PC-3 (cell line): ENCODE data around the gene STAC3. TPM values are rescaled to one million over a fixed set of nuclear protein-coding genes. Genes with fewer than 3 reads are reported as not detected.
A peak's percentile ranks its signal among the peaks of the same experiment; 100 is the strongest.

Experiments used
- ATAC-seq: fragments of 200-7000 bp; cut with Tn5 transposase; 2 replicates; pipeline ENCODE4 v1.9.1; 2020; ENCODE audit warnings: mild to moderate bottlenecking, moderate library complexity
- BruUV-seq: library from RNA; stranded (reverse); fragments of 400-500 nt; replicated peaks from 2 replicates; lab custom pipeline; 2021; lab: Mats Ljungman, UMichigan
- CTCF ChIA-PET: fragments of 300-600 bp; sonication (Branson Sonifier 250); formaldehyde crosslinking; loops from one replicate; lab custom pipeline; 2022; ENCODE audit warnings: antibody characterized with exemption; lab: Charles Lee
- POLR2A ChIA-PET: fragments of 300-600 bp; sonication (Branson Sonifier 250); formaldehyde crosslinking; loops from one replicate; lab custom pipeline; 2022; ENCODE audit warnings: antibody characterized with exemption; ENCODE audit not compliant: unreplicated experiment; lab: Charles Lee
- DNase-seq: peaks from one replicate; pipeline ENCODE4 v3.0.0-alpha.2; 2015
- H2AFZ ChIP-seq: fragments of 300-600 bp; sonication (generic); 2 replicates; pipeline ENCODE4 v1.6.0; 2016; ENCODE audit warnings: antibody characterized with exemption, low read length
- H3F3A ChIP-seq: fragments of 300-600 bp; sonication (generic); one replicate; pipeline ENCODE4 v1.6.0; 2017; ENCODE audit warnings: antibody characterized with exemption, low read length, control low read depth, mild to moderate bottlenecking; ENCODE audit not compliant: unreplicated experiment
- H3K27ac ChIP-seq: fragments of 300-600 bp; sonication (generic); 2 replicates; pipeline ENCODE4 v1.5.1; 2016; ENCODE audit warnings: mild to moderate bottlenecking, low read length
- H3K27me3 ChIP-seq: fragments of 300-600 bp; sonication (generic); 2 replicates; pipeline ENCODE4 v1.6.1; 2016; ENCODE audit warnings: low read length, mixed read lengths
- H3K36me3 ChIP-seq: fragments of 300-600 bp; sonication (generic); 2 replicates; pipeline ENCODE4 v1.6.1; 2016; ENCODE audit warnings: low read depth, mixed run types, low read length, mixed read lengths
- H3K4me1 ChIP-seq: fragments of 300-600 bp; sonication (generic); 2 replicates; pipeline ENCODE4 v1.5.1; 2016; ENCODE audit warnings: low read length; ENCODE audit not compliant: insufficient read depth
- H3K4me2 ChIP-seq: fragments of 300-600 bp; sonication (generic); 2 replicates; pipeline ENCODE4 v1.6.0; 2016; ENCODE audit warnings: low read length
- H3K4me3 ChIP-seq: fragments of 300-600 bp; sonication (generic); 2 replicates; pipeline ENCODE4 v1.5.1; 2016; ENCODE audit warnings: mild to moderate bottlenecking, low read length, mixed read lengths
- H3K79me2 ChIP-seq: fragments of 300-600 bp; sonication (generic); 2 replicates; pipeline ENCODE4 v1.6.1; 2017; ENCODE audit warnings: low read length, mixed read lengths
- H3K9ac ChIP-seq: fragments of 300-600 bp; sonication (generic); 2 replicates; pipeline ENCODE4 v1.6.0; 2016; ENCODE audit warnings: mild to moderate bottlenecking, low read length
- H3K9me2 ChIP-seq: fragments of 300-600 bp; sonication (generic); replicated peaks from 2 replicates; pipeline ENCODE4 v1.6.1; 2016; ENCODE audit warnings: mixed run types, low read length, mixed read lengths
- H3K9me3 ChIP-seq: fragments of 300-600 bp; sonication (generic); 2 replicates; pipeline ENCODE4 v1.6.1; 2016; ENCODE audit warnings: low read length, mixed read lengths
- H4K20me1 ChIP-seq: fragments of 300-600 bp; sonication (generic); 2 replicates; pipeline ENCODE4 v1.6.1; 2016; ENCODE audit warnings: low read length, mixed read lengths
- EZH2 ChIP-seq: fragments of 300-600 bp; sonication (generic); IDR thresholded peaks from one replicate; pipeline ENCODE4 v1.6.1; 2017; ENCODE audit warnings: antibody characterized with exemption, mild to moderate bottlenecking, low read length; ENCODE audit not compliant: unreplicated experiment
- EZH2phosphoT487 ChIP-seq: fragments of 300-600 bp; sonication (generic); IDR thresholded peaks from 2 replicates; pipeline ENCODE4 v1.6.1; 2018; ENCODE audit warnings: mild to moderate bottlenecking, antibody characterized with exemption, low read length, borderline replicate concordance
- intact Hi-C: fragments of 100-400 bp; cut with micrococcal nuclease; formaldehyde crosslinking; loops from 2 replicates; pipeline ENCODE4 v1.9.0; 2023
- total RNA-seq: library from RNA; depleted of rRNA; stranded (reverse); fragments of >200 nt; gene quantifications from 2 replicates; pipeline ENCODE4 v1.2.3, GENCODE V29; 2014
- TF ChIP-seq, protein P1 (sequence below): fragments of 300-600 bp; sonication (generic); conservative IDR thresholded peaks from 2 replicates; pipeline ENCODE4 v1.5.1; 2017; ENCODE audit warnings: antibody characterized with exemption, low read depth, mild to moderate bottlenecking, low read length

STAC3 gene
- total RNA-seq, 1 experiment from 2014 or later: 1.8 TPM

DNA sequence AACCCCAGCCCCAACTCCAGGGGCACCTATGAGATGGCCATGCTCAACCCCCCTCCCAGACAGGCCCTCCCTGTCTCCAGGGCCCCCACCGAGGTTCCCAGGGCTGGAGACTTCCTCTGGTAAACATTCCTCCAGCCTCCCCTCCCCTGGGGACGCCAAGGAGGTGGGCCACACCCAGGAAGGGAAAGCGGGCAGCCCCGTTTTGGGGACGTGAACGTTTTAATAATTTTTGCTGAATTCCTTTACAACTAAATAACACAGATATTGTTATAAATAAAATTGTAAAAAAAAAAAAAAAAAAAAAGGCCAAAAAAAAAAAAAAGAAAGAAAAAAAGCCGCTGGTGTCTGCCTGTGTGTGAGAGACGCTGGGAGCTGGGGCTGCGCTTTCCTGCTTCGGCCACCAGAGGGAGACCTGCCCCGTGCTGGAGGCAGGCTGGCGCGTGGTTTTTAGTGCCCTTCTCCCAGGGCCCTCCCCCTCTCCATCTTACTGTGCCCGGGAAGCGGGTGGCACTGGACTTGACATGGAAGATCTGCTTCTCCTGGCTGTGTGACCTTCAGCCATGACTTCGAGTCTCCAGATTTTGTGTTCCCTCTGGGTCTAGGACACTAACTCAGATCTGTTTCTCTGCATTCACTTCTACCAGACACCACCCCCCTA is 37.8 kb downstream of the STAC3 start:
- Histone ChIP-seq H3K27me3 (peaks cover 19% of the 10 kb centered on the region), H3K79me2 (no peaks in the 10 kb centered on the region), H3K9me2 (no peaks in the 10 kb centered on the region), H3F3A (no peaks in the 10 kb centered on the region), H3K4me3 (no peak overlapping the region), H2AFZ (0 out of 2 replicates have a peak overlapping the region, but pooled peaks have one; percentile 11), H4K20me1 (no peaks in the 10 kb centered on the region), H3K4me2 (0 out of 2 replicates have a peak overlapping the region, but pooled peaks have one; percentile 6), H3K9ac (no peak overlapping the region), H3K36me3 (no peaks in the 10 kb centered on the region), H3K4me1 (peaks cover 30% of the 10 kb centered on the region), H3K27ac (no peak overlapping the region), H3K9me3 (no peaks in the 10 kb centered on the region)
- ChIA-PET POLR2A (no interaction called here), CTCF (interaction anchor here (0.6 to 2.5 kb wide), 8 partner anchors 17 to 240 kb away, joined by 3 to 24 read pairs (median 6); a partner anchor contains a TSS)
- ATAC-seq (peak; percentile 48), DNase-seq (peak; percentile 89)
- no peak for TF ChIP-seq EZH2phosphoT487
- TF ChIP-seq, protein P1, sequence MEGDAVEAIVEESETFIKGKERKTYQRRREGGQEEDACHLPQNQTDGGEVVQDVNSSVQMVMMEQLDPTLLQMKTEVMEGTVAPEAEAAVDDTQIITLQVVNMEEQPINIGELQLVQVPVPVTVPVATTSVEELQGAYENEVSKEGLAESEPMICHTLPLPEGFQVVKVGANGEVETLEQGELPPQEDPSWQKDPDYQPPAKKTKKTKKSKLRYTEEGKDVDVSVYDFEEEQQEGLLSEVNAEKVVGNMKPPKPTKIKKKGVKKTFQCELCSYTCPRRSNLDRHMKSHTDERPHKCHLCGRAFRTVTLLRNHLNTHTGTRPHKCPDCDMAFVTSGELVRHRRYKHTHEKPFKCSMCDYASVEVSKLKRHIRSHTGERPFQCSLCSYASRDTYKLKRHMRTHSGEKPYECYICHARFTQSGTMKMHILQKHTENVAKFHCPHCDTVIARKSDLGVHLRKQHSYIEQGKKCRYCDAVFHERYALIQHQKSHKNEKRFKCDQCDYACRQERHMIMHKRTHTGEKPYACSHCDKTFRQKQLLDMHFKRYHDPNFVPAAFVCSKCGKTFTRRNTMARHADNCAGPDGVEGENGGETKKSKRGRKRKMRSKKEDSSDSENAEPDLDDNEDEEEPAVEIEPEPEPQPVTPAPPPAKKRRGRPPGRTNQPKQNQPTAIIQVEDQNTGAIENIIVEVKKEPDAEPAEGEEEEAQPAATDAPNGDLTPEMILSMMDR: peak; percentile 81
- BruUV-seq: no TSS peak
- intact Hi-C loops: loop anchor here (1.0 kb wide), 2 partner anchors 16 to 26 kb away; partner anchors contain the start of gene SHMT2

DNA sequence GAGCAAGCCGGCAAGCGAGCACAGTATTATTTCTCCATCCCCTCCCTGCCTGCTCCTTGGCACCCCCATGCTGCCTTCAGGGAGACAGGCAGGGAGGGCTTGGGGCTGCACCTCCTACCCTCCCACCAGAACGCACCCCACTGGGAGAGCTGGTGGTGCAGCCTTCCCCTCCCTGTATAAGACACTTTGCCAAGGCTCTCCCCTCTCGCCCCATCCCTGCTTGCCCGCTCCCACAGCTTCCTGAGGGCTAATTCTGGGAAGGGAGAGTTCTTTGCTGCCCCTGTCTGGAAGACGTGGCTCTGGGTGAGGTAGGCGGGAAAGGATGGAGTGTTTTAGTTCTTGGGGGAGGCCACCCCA is 38.3 kb downstream of the STAC3 start:
- H4K20me1 ChIP-seq: no peaks in the 10 kb centered on the region

More for the DNA sequence above, 38.3 kb downstream of the STAC3 start:
- no peak for DNase-seq
- H3K27ac ChIP-seq: no peak overlapping the region
- H3K4me2 ChIP-seq: no peak overlapping the region
- H3K9ac ChIP-seq: no peak overlapping the region
- H3K9me2 ChIP-seq: no peaks in the 10 kb centered on the region
- no peak for TF ChIP-seq EZH2phosphoT487
- TF ChIP-seq, protein P1: no peak
- TF ChIP-seq EZH2: no peak
- no peak overlapping the region for H2AFZ ChIP-seq
- peaks cover 19% of the 10 kb centered on the region for H3K27me3 ChIP-seq
- ChIA-PET POLR2A (no interaction called here), CTCF (interaction anchor here (0.6 to 2.5 kb wide), 5 partner anchors 18 to 240 kb away, joined by 3 to 24 read pairs (median 4); no protein-coding TSS in a partner anchor)
- H3K4me3 ChIP-seq: no peak overlapping the region
- H3K79me2 ChIP-seq: no peaks in the 10 kb centered on the region
- intact Hi-C loops: loop anchor here (1.0 kb wide), 2 partner anchors 17 to 27 kb away; partner anchors contain the start of gene SHMT2
- H3K4me1 ChIP-seq: peaks cover 25% of the 10 kb centered on the region
- H3F3A ChIP-seq: no peaks in the 10 kb centered on the region
- no peak for ATAC-seq
- no TSS peak for BruUV-seq
- no peaks in the 10 kb centered on the region for H3K36me3 ChIP-seq
- H3K9me3 ChIP-seq: no peaks in the 10 kb centered on the region
